GM21576 (cell line): ENCODE data around the gene COL23A1.

ENCODE experiments used
- ATAC-seq: cut with Tn5 transposase; IDR thresholded peaks from one replicate; pipeline ENCODE4 v1.9.1; 2021; ENCODE audit warnings: mild to moderate bottlenecking, moderate library complexity; ENCODE audit not compliant: unreplicated experiment

The COL23A1 gene

DNA sequence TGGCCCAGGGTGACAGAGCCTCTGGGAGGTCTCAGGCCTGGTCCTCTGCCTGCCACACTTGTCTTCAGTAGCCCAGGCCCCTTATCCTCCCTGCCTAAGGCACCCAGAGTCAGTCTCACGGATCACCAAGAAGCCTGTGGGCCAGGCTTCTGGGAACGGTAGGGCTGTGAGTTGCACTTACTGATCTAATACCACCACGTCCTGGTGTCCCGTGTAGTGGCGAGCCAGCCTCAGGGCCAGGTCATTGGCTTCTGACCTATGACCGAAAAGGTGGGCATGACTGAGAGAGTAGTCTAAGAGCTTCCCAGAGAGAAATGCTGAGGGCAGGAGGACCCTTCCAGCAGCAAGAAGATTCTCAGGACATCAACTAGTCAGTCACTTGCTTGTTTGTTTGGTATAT lies 365.0 kb downstream of the COL23A1 start:
- no peak for ATAC-seq

DNA sequence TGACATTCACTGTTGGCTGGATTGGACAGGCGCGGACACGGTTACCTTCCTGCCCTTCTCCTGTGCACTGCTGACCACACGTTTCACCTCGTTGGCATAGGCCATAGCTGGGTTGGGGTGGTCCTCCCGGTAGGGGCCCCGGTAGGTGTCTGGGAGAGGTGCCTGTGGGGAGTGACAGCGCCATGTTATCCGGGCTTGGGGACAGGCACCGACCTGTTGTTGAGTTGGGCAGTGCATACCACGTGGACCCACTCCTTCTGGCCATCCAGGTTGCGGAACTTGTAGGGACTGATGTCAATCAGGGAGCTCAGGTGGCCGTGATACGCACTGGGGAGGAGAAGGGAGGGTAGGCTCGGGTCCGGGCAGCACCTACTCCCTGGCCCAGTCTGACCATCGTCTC lies 365.8 kb downstream of the COL23A1 start:
- no peak for ATAC-seq

DNA sequence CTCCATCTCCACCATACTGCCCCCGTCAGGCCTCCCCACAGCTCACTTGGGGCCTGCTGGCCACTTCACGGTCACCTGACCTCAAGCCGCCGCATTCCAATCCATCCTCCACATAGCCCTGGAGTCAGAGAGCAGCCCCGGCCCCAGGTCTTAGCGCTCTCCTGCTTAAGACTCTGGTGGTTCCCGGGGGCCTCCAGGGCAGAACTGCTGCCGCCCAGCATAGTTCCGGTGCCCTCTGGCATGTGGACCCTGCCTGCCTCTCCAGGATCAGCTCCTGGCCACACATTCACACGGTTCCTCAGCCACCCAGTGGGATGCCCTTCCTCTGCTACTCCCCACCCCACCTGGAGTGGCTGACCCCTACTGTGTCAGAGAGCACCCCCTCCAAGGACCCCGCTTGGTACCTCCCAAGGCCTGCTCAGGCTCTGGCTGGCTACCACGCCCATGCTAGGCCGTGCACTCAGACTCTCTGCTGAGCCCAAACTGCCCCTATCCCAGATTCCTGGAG lies 366.3 kb downstream of the COL23A1 start:
- no peak for ATAC-seq

DNA sequence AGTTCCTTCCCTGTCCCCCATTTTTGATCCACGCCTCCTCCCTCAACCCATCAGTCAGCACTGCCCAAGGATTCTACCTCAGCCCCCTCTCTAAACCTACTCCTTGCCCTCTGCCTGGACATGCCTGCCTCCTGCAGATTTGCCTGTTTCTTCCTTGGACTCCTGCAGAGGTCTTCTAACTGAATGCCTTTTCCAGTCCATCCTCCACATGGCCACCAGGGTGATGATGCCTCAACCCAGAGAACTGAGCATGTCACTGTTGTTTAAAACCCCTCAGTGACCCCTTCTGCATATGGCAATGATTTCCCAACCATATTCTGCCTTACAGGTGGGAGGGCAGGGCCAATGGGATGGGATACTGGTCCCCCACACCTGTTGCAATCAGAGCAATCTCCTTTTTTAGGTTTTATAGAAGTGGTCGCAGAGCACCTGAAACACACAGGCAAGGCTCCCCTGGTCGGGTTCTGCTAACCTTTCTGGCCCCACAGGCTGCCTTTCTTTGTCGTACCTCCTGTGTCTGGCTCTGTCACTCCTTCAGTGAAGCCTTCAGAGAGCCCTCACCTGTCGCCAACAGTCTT lies 366.9 kb downstream of the COL23A1 start:
- ATAC-seq: no peak

DNA sequence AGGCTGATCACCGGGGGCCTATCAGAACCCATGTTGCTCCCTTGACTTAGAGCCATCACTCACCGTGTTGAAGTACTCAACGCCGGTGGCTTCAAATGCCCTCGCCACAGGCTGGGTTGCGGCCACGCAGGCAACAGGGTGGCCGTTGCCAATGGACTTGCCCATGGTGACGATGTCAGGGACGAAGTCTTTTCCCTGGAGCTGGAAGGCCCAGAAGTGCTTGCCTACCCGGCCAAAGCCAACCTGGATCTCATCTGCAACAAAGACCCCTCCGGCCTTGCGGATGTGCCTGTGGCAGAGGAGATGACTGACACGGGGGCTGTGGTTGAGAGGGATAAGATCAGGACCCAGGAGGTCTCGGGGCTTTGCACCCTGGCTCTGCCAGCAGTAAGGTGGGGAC lies 367.9 kb downstream of the COL23A1 start:
- no peak for ATAC-seq

DNA sequence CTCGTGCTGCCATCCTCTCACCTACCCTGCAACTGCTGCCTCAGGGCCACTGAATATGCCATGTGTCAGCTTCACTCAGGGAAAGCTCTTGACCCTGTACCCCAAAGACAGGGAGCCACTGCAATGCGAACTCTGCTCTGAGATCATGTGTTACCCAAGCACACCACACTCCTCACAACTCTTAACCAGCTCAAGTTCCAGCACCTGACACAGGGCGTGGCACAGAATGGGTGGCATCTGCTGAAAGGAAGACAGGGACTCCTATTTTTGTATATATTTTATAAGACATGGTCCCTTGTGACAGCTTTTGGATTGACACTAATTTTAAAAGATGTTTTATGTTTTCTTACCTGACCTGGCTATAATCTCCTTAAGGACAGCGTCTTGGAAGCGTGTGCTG lies 368.3 kb downstream of the COL23A1 start:
- ATAC-seq: no peak

DNA sequence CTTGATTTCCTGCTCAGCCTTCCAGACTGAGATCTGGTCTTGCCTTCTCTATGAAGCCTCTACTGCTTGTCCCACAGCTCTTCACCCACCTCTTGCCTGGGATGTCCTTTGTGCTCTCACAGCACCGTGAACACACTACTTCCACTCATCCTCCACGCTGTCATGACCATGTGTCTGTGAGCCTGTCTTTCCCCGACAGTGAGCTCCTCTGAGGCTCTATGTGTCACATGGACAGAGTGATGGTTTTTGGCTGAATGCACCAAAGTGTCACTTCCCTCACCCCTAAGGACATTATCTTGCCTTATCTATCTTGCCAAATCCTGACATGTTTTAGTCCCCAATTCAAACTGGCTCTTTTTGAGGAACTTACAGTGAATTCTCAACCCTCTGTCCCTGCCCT lies 368.9 kb downstream of the COL23A1 start:
- no peak for ATAC-seq

DNA sequence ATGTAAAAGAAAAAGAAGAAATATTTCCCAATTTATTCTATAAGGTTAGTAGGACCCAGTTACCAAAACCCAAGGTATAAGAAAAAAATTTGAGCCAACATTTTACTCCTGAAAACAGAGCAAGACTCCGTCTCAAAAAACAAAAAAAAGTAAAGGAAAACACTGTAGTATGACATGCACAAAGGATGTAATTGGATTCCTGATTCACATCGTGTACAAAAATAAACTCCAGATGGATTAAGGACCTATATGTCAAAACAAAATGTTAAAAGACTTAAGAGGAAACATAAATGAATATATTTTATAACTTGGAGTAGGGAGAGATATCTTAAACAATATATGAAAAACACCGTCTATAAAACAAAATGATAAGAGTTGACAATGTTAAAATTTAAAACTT lies 371.4 kb downstream of the COL23A1 start:
- ATAC-seq: no peak

DNA sequence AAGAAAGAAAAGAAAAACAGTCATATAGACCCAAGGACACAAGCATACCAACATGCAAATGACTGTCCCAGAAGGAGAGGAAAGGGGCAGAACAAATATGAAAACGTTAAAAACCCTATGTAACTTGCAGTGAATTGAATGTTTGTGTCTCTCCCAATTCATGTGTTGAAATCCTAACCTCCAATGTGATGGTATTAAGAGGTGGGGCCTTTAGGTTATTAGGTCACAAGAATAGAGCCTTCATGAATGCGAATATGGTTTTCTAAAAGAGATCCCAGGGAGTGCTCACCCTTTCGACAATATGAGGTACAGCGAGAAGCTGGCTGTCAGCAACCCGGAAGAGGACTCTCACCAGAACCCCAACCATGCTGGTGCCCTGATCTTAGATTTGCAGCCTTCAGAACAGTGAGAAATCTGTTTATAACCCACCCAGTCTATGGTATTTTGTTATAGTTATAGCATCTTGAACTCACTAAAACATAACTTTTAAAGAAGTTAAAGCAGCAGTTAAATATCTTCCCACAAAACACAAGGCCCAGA lies 371.9 kb downstream of the COL23A1 start:
- ATAC-seq: no peak

DNA sequence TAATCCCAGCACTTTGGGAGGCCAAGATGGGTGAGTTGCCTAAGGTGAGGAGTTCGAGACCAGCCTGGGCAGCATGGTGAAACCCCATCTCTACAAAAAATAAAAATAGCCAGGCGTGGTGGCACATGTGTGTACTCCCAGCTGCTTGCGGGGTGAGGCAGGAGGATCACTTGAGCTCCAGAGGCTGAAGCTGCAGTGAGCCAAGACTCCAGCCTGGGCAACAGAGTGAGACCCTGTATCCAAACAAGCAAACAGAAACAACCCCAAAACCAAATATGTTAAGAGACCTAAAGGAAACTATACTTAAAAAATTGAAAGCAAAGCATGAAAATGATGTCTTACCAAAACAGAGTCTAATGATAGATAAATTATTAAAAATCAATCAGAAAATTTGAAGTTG lies 373.4 kb downstream of the COL23A1 start:
- no peak for ATAC-seq

DNA sequence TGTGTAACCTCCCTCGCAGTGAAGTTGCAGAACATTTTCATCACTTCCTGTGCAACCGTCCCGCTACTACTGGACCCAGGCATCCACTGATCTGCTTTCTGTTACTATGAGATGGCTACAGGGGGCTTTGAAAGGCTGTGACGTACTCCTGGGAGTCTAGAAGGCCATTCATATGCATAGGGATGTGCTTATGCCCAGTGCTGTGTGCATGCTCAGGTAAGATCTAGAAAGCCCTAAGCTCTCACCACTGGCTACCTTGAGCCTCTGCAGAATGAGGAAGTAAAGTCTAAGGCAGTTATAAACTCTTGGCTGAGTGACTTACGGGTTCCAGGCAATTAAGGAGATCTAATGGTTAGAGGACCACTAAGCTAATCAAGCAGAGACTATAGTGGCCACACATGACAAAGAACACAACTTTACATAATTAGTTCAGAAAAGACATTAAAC lies 374.1 kb downstream of the COL23A1 start:
- ATAC-seq: no peak

DNA sequence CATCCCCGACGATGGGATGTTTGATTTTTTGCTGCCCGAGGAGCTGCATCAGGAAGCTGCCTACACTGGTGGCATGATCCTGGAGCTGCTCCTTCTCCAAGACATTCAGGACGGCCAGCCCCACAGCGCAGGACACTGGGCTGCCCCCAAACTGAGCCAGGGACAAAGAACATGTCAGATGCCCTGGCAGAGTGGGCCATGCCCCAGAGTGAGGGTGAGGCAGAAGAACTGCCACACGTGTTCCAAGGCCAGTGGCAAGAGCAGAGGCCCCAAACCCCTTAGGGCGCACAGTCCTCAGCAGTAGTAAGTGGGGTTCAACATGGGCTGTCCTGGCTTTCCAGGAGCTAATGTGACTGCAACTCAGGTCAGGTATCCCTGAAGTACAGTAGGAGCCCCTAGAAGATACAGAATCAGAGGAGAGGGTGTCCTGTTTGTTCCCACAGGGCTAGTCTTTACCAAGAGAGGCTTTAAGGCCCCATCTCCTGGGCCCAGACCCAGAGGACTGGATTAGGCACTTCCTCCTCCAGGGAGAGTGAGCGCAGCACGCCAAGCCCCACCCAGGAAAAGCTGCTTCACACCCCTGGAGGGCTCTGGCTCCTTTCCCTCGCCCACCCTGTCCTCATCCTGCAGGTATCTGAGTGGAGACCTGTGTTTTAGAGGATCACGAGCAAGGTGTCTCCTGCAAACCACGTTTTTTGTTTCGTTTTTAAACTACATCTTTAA lies 374.8 kb downstream of the COL23A1 start:
- no peak for ATAC-seq

DNA sequence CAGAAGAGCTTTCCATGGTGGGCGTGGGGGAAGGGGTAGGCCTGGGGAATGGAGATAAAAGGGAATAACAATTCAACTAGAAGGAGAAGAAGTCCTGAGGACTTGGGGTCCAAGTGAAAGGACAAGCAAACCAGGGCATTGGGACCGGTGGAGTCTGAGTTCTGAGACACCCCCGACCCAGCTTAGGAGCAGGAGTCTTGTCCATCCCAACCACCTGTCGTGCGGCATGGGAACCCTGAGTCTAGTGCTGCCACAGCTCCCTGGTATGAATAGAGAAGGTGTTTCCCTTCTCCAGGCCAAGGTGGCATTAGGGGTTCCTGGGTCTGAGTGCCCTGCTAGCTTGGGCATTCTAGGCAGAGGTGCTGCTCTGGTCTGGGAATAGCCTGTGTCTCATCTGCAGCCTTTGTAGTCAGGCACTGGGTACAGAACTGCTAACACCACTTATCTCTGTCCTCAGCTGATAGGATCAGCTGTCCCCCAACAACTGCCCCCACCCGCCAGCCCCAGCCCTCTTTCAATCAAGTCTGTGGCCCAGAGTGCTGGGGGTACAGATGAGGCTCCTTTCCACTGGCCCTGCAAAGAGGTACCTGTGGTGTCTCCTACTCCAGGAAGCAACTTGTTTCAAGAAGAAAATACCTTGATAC lies 375.9 kb downstream of the COL23A1 start:
- ATAC-seq: no peak

DNA sequence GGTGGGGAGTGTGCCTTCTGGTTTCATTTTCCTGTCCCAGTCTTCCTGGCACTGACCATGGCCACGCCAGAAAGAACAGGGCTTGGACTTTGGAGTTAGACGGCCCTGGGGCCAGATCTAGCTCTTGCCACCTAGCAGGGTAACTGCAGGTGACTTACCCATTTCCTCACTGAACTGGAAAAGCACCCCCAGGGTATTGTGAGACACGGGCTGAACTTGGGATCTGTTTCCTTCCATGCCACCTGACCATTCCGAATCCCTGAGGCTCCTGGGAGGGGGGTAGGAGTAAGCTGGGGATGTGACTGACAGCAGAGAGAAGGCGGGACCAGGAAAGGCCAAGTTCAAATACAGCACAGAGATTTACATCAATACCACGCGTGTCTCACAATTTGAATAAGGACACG lies 376.4 kb downstream of the COL23A1 start:
- no peak for ATAC-seq

DNA sequence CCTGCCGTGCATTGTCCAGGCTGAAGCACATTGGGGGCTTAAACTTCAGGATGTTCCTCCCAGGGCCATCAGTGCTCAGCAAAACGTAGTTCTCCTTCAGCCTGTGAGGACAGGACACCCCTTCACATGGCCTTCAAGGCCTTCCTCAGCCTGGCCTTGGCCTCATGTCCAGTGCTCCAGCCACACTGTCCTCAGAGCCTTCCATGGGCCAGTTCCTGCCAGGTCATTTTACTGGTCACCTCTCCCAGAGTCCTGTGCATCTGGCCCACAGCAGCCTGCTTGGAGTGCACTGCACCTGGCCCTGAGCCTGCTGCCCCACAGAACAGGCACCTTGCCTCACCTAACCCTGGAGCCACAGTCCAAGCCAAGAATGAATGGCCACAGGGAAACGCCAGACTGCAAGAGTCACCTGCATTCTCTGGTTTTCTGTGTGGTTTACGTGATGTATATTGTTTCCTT lies 377.2 kb downstream of the COL23A1 start:
- ATAC-seq: no peak

DNA sequence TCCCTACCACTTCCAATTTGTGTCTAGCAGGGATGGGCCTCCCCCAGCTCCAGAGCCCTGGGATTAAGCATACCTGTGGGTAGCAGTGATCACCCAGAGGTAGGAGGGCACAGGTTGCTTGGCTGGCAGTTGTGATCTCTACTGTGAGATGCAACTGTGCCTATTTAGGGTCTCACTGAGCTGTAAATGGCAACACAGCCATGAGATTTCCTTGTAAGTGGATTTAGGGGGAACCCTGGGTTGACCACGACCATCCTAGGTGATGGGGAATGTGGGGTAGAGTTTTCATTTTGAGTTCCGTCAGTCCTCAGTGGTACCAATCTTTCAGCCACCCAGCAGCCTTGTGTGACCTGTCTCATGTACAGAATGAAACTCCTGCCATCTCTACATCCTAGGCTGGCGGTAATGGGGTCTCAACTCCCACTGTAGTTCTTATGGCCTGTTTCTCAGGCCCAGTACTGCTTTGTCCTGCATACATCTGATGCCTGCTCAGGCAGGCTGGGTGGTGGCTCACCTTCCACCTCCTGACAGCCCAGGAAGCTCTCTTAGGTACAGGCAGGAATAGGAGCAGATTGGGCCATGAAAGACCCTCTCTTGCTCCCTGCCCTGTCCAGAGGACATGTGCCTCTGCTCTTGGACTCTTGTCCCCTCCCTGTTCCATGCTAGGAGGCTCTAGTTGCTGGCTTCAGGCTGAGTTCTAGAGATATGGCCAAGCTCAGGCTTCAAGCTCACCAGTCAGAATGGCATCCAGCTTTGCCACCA lies 377.8 kb downstream of the COL23A1 start:
- no peak for ATAC-seq

DNA sequence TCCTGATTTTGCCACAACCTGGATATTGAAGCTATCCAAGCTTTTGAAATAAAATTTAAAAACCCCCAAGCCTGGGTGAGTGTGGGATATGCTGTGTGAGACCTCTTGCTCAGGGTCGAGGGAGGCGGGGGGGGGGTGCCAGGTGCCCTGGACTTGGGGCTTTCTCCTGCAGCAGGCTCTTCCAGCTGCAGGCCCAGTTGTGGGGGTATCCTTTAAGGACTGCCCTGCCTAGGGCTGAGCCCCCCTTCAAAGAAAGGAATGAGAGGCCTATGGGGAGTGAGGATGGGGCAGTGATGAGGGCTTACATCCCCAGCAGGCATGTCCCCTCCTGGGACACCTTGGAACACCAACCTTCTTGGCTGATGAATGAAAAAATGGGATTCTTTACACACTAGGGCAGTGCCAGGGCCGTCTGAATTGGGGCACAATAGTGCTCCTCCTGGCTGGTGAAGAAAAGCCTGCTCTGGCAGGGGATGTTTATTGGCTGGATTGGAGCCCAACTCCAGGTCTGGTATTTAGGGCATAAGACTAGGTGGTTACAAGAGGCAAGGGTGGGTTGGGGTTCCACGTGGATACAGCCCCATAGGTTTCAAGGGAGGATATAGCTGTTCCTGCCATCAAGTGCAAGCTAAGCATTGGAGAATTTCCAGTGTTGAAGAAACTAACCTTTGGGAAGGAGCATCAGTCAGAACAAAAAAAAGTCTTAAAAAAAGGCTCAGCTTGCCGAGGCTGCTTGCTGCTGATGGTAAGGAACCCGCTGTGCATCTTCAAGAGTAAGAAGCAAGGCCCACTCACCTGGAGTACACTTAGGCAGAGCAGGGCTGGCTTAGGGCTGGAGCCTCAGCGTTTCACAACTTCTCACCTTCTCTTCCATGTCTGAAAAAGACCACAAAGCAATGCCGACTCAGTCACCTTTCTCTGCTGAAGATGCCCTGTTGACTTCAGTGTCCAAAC lies 378.8 kb downstream of the COL23A1 start:
- no peak for ATAC-seq

DNA sequence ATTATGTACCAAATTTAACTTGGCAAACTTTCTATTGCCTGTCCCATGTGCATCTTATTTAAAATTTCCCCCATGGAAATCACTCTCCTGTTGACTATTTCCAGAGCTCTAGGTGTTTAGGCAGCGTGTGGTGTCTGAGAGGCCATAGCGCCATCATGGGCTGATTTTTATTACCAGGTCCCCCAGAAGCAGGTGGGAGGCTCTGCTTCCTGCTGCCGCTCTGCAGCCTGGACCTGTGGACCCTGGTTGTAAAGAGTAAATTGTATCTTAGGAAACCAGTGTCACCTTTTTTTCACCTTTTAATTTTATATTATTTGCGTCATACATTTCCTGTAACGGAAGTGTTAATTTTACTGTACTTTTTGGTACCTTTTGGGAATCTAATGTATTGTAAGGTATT lies 379.5 kb downstream of the COL23A1 start:
- no peak for ATAC-seq

DNA sequence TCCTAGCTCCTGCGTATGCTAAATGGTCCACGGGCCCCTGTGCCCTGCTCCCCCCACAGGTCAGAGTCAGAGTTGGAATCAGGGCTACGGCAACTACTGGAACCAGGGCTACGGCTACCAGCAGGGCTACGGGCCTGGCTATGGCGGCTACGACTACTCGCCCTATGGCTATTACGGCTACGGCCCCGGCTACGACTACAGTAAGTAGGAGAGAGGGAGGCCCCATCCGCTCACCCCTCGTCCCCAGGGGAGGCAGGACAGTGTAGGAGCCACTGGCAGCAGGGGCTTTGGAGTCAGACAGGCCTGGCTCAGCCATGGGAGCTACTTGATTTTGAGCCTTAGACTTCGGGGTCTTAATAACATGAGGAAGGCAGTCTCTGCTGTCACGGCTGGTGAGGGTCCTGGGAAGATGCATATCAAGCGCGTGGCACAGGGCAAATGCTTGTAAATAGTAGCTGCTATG lies 380.1 kb downstream of the COL23A1 start:
- ATAC-seq: no peak
